MCF 10A (cell line): Measurements from ENCODE around the gene SELENOI. TPM values are rescaled to one million over a fixed set of nuclear protein-coding genes. Genes with fewer than 3 reads are reported as not detected.
A peak's percentile ranks its signal among the peaks of the same experiment; 100 is the strongest.

Experiments used
- BruUV-seq: library from RNA; stranded (reverse); fragments of 400-500 nt; replicated peaks from 2 replicates; lab custom pipeline; 2021; lab: Mats Ljungman, UMichigan
- CTCF ChIA-PET: fragments of 300-600 bp; sonication (Branson Sonifier 250); formaldehyde crosslinking; extraction: SDS; loops from one replicate; lab custom pipeline; 2021; ENCODE audit warnings: antibody characterized with exemption, inconsistent platforms; lab: Yijun Ruan, JAX
- POLR2A ChIA-PET: fragments of 300-600, 350-650 bp; sonication (Branson Sonifier 250); formaldehyde crosslinking; extraction: SDS; loops from one replicate; lab custom pipeline; 2020; ENCODE audit warnings: antibody characterized with exemption, inconsistent platforms; lab: Yijun Ruan, JAX
- DNase-seq: peaks from one replicate; pipeline ENCODE4 v3.0.0-alpha.2; 2018; ENCODE audit not compliant: unreplicated experiment
- H3K27ac Mint-ChIP-seq: one replicate; pipeline ENCODE4 v1.8.0; 2022; ENCODE audit warnings: mild to moderate bottlenecking, low read depth, mixed read lengths; ENCODE audit not compliant: unreplicated experiment
- H3K27me3 Mint-ChIP-seq: one replicate; pipeline ENCODE4 v1.8.0; 2022; ENCODE audit warnings: mixed read lengths; ENCODE audit not compliant: insufficient read depth, unreplicated experiment
- H3K36me3 Mint-ChIP-seq: one replicate; pipeline ENCODE4 v1.8.0; 2022; ENCODE audit warnings: mild to moderate bottlenecking, moderate library complexity, mixed read lengths; ENCODE audit not compliant: insufficient read depth, unreplicated experiment
- H3K4me1 Mint-ChIP-seq: one replicate; pipeline ENCODE4 v1.8.0; 2022; ENCODE audit warnings: mixed read lengths; ENCODE audit not compliant: insufficient read depth, unreplicated experiment
- H3K4me3 Mint-ChIP-seq: one replicate; pipeline ENCODE4 v1.8.0; 2022; ENCODE audit warnings: mild to moderate bottlenecking, moderate library complexity, mixed read lengths; ENCODE audit not compliant: unreplicated experiment
- H3K9me3 Mint-ChIP-seq: one replicate; pipeline ENCODE4 v1.8.0; 2022; ENCODE audit warnings: mixed read lengths; ENCODE audit not compliant: unreplicated experiment
- CTCF ChIP-seq: fragments of 200-600 bp; IDR thresholded peaks from one replicate; pipeline ENCODE4 v1.8.0; 2022; ENCODE audit warnings: antibody characterized with exemption, mild to moderate bottlenecking; ENCODE audit not compliant: unreplicated experiment
- intact Hi-C: fragments of 100-400 bp; cut with micrococcal nuclease; formaldehyde crosslinking; loops from 2 replicates; pipeline ENCODE4 v1.14.1; 2022
- total RNA-seq: library from RNA; stranded (reverse); gene quantifications from 2 replicates; pipeline ENCODE4 v1.2.3, GENCODE V29; 2022

SELENOI gene
- total RNA-seq, 1 experiment from 2014 or later: 51.0 TPM

- POLR2A ChIA-PET: interaction anchor here (1.0 kb wide), 1 partner anchor 31 kb away, joined by 3 read pairs; the partner anchor contains the start of genes ADGRF3 and SELENOI
- Mint-ChIP-seq H3K4me1 (no peaks in the 10 kb centered on the region), H3K4me3 (no peak overlapping the region), H3K36me3 (peaks cover 69% of the 10 kb centered on the region), H3K27me3 (no peaks in the 10 kb centered on the region), H3K27ac (no peak overlapping the region), H3K9me3 (no peaks in the 10 kb centered on the region)
- no peak for DNase-seq
- CTCF ChIA-PET: interaction anchor here (0.7 kb wide), 1 partner anchor 31 kb away, joined by 4 read pairs; no protein-coding TSS in a partner anchor
- TF ChIP-seq CTCF: no peak
- intact Hi-C loops: no loop called here
- no TSS peak for BruUV-seq
These were observed 30.9 kb downstream of the SELENOI start for GRCh38 chr2:26376799-26377198.

DNA sequence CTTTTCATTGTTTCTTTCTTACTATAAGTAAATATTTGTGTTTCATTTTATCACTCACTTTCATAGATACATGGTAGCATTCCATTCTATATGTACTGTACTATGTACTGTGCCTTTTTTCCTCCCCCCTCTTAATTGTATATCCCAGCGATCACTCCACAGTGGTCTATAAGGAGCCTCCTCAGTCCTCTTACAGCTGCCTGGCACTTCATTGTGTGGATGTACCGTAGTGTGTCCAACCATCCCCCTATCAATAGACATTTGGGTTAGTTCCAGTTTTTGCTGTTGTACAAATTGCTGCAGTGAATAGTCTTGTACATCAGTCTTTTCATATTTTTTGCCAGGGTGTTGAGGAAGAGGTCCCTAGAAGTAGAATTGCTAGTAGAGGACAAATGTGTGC, 34.3 kb downstream of the SELENOI start:
- ChIA-PET CTCF (no interaction called here), POLR2A (interaction anchor here (0.5 kb wide), 1 partner anchor 64 kb away, joined by 3 read pairs; no protein-coding TSS in a partner anchor)
- Mint-ChIP-seq H3K4me1 (peaks cover 6% of the 10 kb centered on the region), H3K4me3 (no peak overlapping the region), H3K36me3 (peaks cover 57% of the 10 kb centered on the region), H3K27me3 (no peaks in the 10 kb centered on the region), H3K9me3 (no peaks in the 10 kb centered on the region), H3K27ac (no peak overlapping the region)
- no peak for TF ChIP-seq CTCF
- BruUV-seq: no TSS peak
- intact Hi-C loops: no loop called here
- DNase-seq: no peak

GRCh38 chr2:26382564-26382963, 36.6 kb downstream of the SELENOI start:
- BruUV-seq: no TSS peak
- CTCF ChIA-PET: interaction anchor here (1.6 kb wide), 1 partner anchor 36 kb away, joined by 3 read pairs; the partner anchor contains the start of gene ADGRF3
- POLR2A ChIA-PET: no interaction called here

GRCh38 chr2:26384183-26384582, 38.2 kb downstream of the SELENOI start:
- no peak for TF ChIP-seq CTCF
- Mint-ChIP-seq H3K27ac (no peak overlapping the region), H3K36me3 (peaks cover 66% of the 10 kb centered on the region), H3K4me1 (peaks cover 6% of the 10 kb centered on the region), H3K4me3 (no peak overlapping the region), H3K9me3 (no peaks in the 10 kb centered on the region), H3K27me3 (no peaks in the 10 kb centered on the region)
- ChIA-PET CTCF (interaction anchor here (0.5 to 0.7 kb wide), 2 partner anchors 29 to 31 kb away, joined by 4 to 5 read pairs; no protein-coding TSS in a partner anchor), POLR2A (interaction anchor here (0.7 to 2.7 kb wide), 3 partner anchors 9 to 38 kb away, joined by 4 to 11 read pairs (median 4); partner anchors contain the start of genes ADGRF3 and SELENOI)
- intact Hi-C loops: no loop called here
- BruUV-seq: no TSS peak
- no peak for DNase-seq

More at GRCh38 chr2:26382564-26382963, 36.6 kb downstream of the SELENOI start:
- no peaks in the 10 kb centered on the region for H3K27me3 Mint-ChIP-seq
- H3K4me3 Mint-ChIP-seq: no peak overlapping the region
- no peaks in the 10 kb centered on the region for H3K9me3 Mint-ChIP-seq
- TF ChIP-seq CTCF: no peak
- no peak for DNase-seq
- peak overlapping the region; percentile 14 for H3K27ac Mint-ChIP-seq
- H3K4me1 Mint-ChIP-seq: peaks cover 6% of the 10 kb centered on the region
- H3K36me3 Mint-ChIP-seq: peaks cover 60% of the 10 kb centered on the region
- intact Hi-C loops: no loop called here
